Muscle of leg (tissue), 11 donors: Measurements from ENCODE around the gene UBR3. TPM values are rescaled to one million over a fixed set of nuclear protein-coding genes. Genes with fewer than 3 reads are reported as not detected.

ENCODE experiments used
- DNase-seq: peaks from one replicate; pipeline ENCODE4 v3.0.0; 2013
- H3K27ac ChIP-seq: one replicate; pipeline ENCODE4 v1.5.1; 2013; ENCODE audit warnings: mild to moderate bottlenecking, low read length, control low read depth
- H3K27me3 ChIP-seq: one replicate; pipeline ENCODE4 v1.6.1; 2013; ENCODE audit warnings: low read length; ENCODE audit not compliant: control insufficient read depth, insufficient read depth
- H3K36me3 ChIP-seq: one replicate; pipeline ENCODE4 v1.6.1; 2013; ENCODE audit warnings: low read length; ENCODE audit not compliant: control insufficient read depth, insufficient read depth
- H3K4me1 ChIP-seq: one replicate; pipeline ENCODE4 v1.6.1; 2013; ENCODE audit warnings: low read length; ENCODE audit not compliant: control insufficient read depth, insufficient read depth
- H3K4me3 ChIP-seq: one replicate; pipeline ENCODE4 v1.5.1; 2013; ENCODE audit warnings: low read length, control low read depth
- H3K9me3 ChIP-seq: replicated peaks from 2 replicates; pipeline ENCODE4 v1.6.1; 2013; ENCODE audit warnings: low read depth, low read length; ENCODE audit not compliant: control insufficient read depth
- WGBS: methylation state at CpG from one replicate; pipeline ENCODE4 v1.1.5; 2013; ENCODE audit warnings: missing lambda C conversion rate; ENCODE audit not compliant: insufficient coverage; 5-methylcytosine and 5-hydroxymethylcytosine counted together
- polyA plus RNA-seq, 8 donors: library from polyadenylated mRNA; unstranded; fragments of 120-200 nt; gene quantifications; one replicate each; pipeline versions ENCODE4 v1.2.1 to v1.2.3, GENCODE V29; 2013; ENCODE audit warnings: inconsistent platforms in 1 of 8, low replicate concordance in 1 of 8; ENCODE audit not compliant: insufficient read length in 8 of 8, insufficient read depth in 1 of 8
- total RNA-seq: library from RNA; stranded (reverse); fragments of 120-200 nt; gene quantifications from one replicate; pipeline ENCODE4 v1.2.4, GENCODE V29; 2013

UBR3 gene
- total and polyA plus RNA-seq, 9 donors: 30.3 to 52.8 (median 39.7) TPM

DNA sequence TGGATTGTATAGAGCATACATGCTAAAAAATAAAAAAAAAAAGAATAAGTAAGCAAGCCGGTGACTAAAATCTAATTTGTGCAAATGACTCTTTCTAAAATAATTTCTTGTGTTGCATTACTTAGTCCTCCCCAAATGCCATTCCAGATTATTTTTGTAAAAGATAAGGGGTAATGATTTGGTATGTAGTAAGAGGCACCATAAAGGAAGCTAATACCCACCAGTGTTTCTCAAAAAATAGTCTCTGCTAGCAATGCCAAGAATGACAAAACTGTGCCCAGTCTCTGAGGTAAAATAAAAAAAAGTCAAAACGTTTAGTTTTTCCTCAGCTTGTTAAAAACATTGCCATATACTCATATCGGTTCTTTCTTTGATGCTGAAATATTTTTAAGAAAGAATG is 5.2 kb upstream of the UBR3 start:
- Histone ChIP-seq H3K27ac (no peak overlapping the region), H3K9me3 (no peaks in the 10 kb centered on the region), H3K27me3 (no peaks in the 10 kb centered on the region), H3K36me3 (peaks cover 13% of the 10 kb centered on the region), H3K4me1 (peaks cover 8% of the 10 kb centered on the region), H3K4me3 (no peak overlapping the region)
- DNase-seq: no peak
- no CpG with 5 or more reads among the region's 3 CpGs for WGBS

GRCh38 chr2:169822785-169823392 is 4.4 kb upstream of the UBR3 start:
- Histone ChIP-seq H3K4me1 (peaks cover 8% of the 10 kb centered on the region), H3K4me3 (no peak overlapping the region), H3K27me3 (no peaks in the 10 kb centered on the region), H3K36me3 (peaks cover 11% of the 10 kb centered on the region), H3K9me3 (no peaks in the 10 kb centered on the region), H3K27ac (no peak overlapping the region)
- DNase-seq: no peak
- 88% methylated on average over 3 of the region's 4 CpGs for WGBS

GRCh38 chr2:169823996-169824372 is 3.3 kb upstream of the UBR3 start:
- Histone ChIP-seq H3K4me3 (peak overlapping the region; percentile 79), H3K27me3 (no peaks in the 10 kb centered on the region), H3K9me3 (no peaks in the 10 kb centered on the region), H3K27ac (peak overlapping the region; percentile 88), H3K36me3 (peaks cover 5% of the 10 kb centered on the region), H3K4me1 (peaks cover 11% of the 10 kb centered on the region)
- no CpG with 5 or more reads among the region's 4 CpGs for WGBS
- DNase-seq: no peak

- H3K4me3 ChIP-seq: peak within 1 kb of the TSS; percentile 79
- DNase-seq: peak; percentile 91
- peaks cover 11% of the 10 kb centered on the region for H3K4me1 ChIP-seq
- H3K27me3 ChIP-seq: no peaks in the 10 kb centered on the region
- peak within 1 kb of the TSS; percentile 88 for H3K27ac ChIP-seq
- WGBS: under 1% methylated on average over 53 of the region's 61 CpGs
- peaks cover 3% of the 10 kb centered on the region for H3K36me3 ChIP-seq
- H3K9me3 ChIP-seq: no peaks in the 10 kb centered on the region
These were observed 2.6 kb upstream of the UBR3 start, which contains the start of gene METTL5 for GRCh38 chr2:169824373-169825333. METTL5 (minus strand) TSS chr2:169824905; CDS start chr2:169824597, 308 bp downstream.

- H3K4me3 ChIP-seq: peak overlapping the region; percentile 78
- H3K4me1 ChIP-seq: peaks cover 11% of the 10 kb centered on the region
- H3K27ac ChIP-seq: peak overlapping the region; percentile 77
- H3K9me3 ChIP-seq: no peaks in the 10 kb centered on the region
- no peaks in the 10 kb centered on the region for H3K36me3 ChIP-seq
- WGBS: under 1% methylated on average over 12 of the region's 13 CpGs
- no peaks in the 10 kb centered on the region for H3K27me3 ChIP-seq
- peak; percentile 62 for DNase-seq
These were observed 1.0 kb downstream of the UBR3 start for GRCh38 chr2:169828141-169828811.

- Histone ChIP-seq H3K4me1 (no peaks in the 10 kb centered on the region), H3K27me3 (no peaks in the 10 kb centered on the region), H3K27ac (no peak overlapping the region), H3K9me3 (no peaks in the 10 kb centered on the region), H3K36me3 (no peaks in the 10 kb centered on the region), H3K4me3 (no peak overlapping the region)
- no CpG with 5 or more reads among the region's 1 CpG for WGBS
- no peak for DNase-seq
These were observed 7.1 kb downstream of the UBR3 start for GRCh38 chr2:169834401-169834800.

GRCh38 chr2:169838743-169839489 is 11.7 kb downstream of the UBR3 start:
- no peaks in the 10 kb centered on the region for H3K27me3 ChIP-seq
- H3K4me1 ChIP-seq: no peaks in the 10 kb centered on the region
- H3K9me3 ChIP-seq: no peaks in the 10 kb centered on the region
- no peak overlapping the region for H3K4me3 ChIP-seq
- H3K36me3 ChIP-seq: peaks cover 3% of the 10 kb centered on the region
- DNase-seq: no peak
- no CpG with 5 or more reads among the region's 2 CpGs for WGBS
- H3K27ac ChIP-seq: no peak overlapping the region

DNA sequence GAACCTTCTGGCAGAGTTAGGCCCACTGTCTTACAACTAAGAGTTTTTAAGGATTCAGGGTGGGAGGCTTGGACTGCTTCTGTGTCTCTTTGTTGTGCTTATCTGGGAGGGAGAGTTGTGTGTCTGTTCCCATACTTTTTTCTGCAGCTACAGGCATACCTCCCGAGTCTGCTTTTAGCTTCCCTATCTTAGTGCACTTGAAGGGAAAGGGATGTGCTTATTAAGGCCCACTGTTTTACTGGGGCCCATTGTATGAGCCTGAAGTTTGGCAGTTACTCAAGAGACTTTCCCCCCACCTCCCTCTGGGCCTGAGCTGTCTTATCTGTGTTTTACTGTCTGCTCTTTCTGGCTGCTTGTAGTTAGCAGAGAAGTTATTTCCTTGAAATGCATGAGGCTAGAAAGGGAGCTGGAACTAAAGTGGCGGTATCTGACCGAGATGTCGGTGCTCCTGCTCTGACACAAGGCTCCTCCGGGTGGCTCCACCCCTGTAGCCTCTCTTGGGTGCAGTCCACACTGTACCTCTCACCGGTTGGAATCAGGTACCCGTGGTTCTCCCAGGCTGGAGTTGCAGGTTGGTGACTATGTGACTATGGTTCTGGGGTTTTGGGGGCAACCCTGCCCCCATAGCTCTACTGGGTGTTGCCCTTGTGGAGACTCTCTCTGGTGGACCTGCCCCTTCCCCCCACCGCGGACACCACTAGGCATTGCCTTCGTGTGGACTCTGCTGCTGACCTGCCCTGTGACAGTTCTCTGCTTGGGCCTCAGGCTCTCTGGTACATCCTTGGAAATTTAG is 12.9 kb downstream of the UBR3 start:
- 83% methylated on average over 5 of the region's 10 CpGs for WGBS
- no peak for DNase-seq
- Histone ChIP-seq H3K4me1 (no peaks in the 10 kb centered on the region), H3K27me3 (no peaks in the 10 kb centered on the region), H3K36me3 (peaks cover 3% of the 10 kb centered on the region), H3K4me3 (no peak overlapping the region), H3K27ac (no peak overlapping the region), H3K9me3 (no peaks in the 10 kb centered on the region)

DNA sequence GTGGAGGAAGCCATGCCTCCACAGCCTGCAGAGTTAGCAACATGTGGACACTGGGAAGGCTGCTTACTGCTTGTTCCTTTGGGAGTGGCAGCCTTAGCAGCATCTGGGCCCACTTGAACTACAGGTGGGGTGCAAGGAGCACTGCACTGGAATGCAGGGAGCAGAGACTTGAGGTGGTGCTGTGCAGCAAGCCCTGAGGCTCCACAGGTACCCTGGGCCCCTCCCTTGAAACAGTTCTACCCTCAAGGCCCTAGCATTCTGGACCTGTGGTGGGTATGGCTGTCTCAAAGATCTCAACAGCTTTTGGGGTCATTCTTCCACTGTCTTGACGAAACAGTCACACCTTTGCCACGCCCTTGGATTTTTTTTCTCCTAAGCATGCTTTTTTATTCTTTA is 13.5 kb downstream of the UBR3 start:
- no CpG with 5 or more reads among the region's 2 CpGs for WGBS
- H3K4me1 ChIP-seq: no peaks in the 10 kb centered on the region
- H3K9me3 ChIP-seq: no peaks in the 10 kb centered on the region
- H3K36me3 ChIP-seq: peaks cover 3% of the 10 kb centered on the region
- no peak overlapping the region for H3K27ac ChIP-seq
- no peaks in the 10 kb centered on the region for H3K27me3 ChIP-seq
- no peak overlapping the region for H3K4me3 ChIP-seq
- no peak for DNase-seq
